H1 (cell line): ENCODE data around the gene RBM6. TPM values are rescaled to one million over a fixed set of nuclear protein-coding genes. Genes with fewer than 3 reads are reported as not detected.

Source experiments
- SIN3A ChIP-seq, 2 experiments: IDR thresholded peaks in 1 of 2; conservative IDR thresholded peaks in 1 of 2; 2 replicates each; pipeline ENCODE4 v1.6.1; 2011 to 2012; ENCODE audit warnings: low read length in 2 of 2, improper control_type of control experiment in 1 of 2, low read depth in 1 of 2, mild to moderate bottlenecking in 1 of 2
- polyA plus RNA-seq, 7 experiments: library from polyadenylated mRNA; depleted of rRNA in 3 of 7; stranded (reverse) in 5 of 7; unstranded in 2 of 7; fragments of >200 nt in 5 of 7; fragments of 200-250 nt in 2 of 7; gene quantifications; 1 replicate in 5 of 7; 2 replicates in 1 of 7; 4 replicates in 1 of 7; pipeline versions ENCODE4 v1.2.1 to v1.2.3, GENCODE V29; 2011 to 2013; ENCODE audit warnings: missing spikeins in 2 of 7, mixed read lengths in 2 of 7
- total RNA-seq: library from RNA; stranded (reverse); fragmentation: NEBNext Ultra II Directional; extraction: Animal tissue kit (Norgen Biotek cat#: 25700); gene quantifications from 2 replicates; pipeline ENCODE4 v1.2.1, GENCODE V29; 2021
- TF ChIP-seq, protein P1 (sequence below): fragments of 300-600 bp; sonication (generic); IDR thresholded peaks from 2 replicates; pipeline ENCODE4 v1.7.1; 2012; ENCODE audit warnings: low read length, moderate library complexity, mild to moderate bottlenecking, inconsistent platforms; ENCODE audit not compliant: insufficient replicate concordance

The RBM6 gene
- total and polyA plus RNA-seq, 2 of the 8 experiments (the other 6 are each of a cell fraction or from before 2014, with no cell fraction given): 30.6 to 80.1 TPM

DNA sequence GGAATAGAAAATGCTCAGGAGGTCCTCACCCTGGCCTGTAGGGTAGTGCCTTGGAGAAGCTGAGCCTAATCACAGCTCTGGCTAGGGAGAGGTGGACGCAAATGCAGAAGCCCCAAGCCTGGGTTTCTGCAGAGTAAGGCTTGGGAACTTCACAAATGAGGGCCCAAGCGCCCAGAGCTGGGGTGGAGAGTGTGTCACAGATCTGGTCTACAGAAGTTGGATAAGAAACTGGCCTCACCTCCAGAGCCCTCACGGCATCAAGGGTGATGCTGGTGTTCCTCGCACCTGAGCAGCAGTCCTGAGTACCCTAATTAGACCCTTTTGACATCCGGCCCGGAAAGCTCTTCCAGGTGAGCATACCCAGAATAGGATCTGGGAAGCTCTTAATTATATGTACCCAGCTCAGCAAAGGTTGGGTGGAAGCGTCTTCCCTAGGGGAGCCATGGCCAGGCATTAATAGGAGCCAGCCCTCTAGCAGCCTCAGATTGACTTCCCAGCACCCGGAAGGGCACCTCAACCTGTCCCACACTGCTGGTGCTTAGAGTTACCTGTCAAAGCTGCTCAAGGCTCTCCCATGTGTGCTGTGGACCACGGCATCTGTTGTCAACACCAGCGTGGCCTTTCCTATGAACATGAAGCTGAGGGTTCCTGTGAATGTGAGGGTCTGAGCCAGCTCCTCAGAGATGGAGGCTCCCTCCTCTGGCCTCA lies 180.6 kb downstream of the RBM6 start (continued):
- TF ChIP-seq, protein P1, sequence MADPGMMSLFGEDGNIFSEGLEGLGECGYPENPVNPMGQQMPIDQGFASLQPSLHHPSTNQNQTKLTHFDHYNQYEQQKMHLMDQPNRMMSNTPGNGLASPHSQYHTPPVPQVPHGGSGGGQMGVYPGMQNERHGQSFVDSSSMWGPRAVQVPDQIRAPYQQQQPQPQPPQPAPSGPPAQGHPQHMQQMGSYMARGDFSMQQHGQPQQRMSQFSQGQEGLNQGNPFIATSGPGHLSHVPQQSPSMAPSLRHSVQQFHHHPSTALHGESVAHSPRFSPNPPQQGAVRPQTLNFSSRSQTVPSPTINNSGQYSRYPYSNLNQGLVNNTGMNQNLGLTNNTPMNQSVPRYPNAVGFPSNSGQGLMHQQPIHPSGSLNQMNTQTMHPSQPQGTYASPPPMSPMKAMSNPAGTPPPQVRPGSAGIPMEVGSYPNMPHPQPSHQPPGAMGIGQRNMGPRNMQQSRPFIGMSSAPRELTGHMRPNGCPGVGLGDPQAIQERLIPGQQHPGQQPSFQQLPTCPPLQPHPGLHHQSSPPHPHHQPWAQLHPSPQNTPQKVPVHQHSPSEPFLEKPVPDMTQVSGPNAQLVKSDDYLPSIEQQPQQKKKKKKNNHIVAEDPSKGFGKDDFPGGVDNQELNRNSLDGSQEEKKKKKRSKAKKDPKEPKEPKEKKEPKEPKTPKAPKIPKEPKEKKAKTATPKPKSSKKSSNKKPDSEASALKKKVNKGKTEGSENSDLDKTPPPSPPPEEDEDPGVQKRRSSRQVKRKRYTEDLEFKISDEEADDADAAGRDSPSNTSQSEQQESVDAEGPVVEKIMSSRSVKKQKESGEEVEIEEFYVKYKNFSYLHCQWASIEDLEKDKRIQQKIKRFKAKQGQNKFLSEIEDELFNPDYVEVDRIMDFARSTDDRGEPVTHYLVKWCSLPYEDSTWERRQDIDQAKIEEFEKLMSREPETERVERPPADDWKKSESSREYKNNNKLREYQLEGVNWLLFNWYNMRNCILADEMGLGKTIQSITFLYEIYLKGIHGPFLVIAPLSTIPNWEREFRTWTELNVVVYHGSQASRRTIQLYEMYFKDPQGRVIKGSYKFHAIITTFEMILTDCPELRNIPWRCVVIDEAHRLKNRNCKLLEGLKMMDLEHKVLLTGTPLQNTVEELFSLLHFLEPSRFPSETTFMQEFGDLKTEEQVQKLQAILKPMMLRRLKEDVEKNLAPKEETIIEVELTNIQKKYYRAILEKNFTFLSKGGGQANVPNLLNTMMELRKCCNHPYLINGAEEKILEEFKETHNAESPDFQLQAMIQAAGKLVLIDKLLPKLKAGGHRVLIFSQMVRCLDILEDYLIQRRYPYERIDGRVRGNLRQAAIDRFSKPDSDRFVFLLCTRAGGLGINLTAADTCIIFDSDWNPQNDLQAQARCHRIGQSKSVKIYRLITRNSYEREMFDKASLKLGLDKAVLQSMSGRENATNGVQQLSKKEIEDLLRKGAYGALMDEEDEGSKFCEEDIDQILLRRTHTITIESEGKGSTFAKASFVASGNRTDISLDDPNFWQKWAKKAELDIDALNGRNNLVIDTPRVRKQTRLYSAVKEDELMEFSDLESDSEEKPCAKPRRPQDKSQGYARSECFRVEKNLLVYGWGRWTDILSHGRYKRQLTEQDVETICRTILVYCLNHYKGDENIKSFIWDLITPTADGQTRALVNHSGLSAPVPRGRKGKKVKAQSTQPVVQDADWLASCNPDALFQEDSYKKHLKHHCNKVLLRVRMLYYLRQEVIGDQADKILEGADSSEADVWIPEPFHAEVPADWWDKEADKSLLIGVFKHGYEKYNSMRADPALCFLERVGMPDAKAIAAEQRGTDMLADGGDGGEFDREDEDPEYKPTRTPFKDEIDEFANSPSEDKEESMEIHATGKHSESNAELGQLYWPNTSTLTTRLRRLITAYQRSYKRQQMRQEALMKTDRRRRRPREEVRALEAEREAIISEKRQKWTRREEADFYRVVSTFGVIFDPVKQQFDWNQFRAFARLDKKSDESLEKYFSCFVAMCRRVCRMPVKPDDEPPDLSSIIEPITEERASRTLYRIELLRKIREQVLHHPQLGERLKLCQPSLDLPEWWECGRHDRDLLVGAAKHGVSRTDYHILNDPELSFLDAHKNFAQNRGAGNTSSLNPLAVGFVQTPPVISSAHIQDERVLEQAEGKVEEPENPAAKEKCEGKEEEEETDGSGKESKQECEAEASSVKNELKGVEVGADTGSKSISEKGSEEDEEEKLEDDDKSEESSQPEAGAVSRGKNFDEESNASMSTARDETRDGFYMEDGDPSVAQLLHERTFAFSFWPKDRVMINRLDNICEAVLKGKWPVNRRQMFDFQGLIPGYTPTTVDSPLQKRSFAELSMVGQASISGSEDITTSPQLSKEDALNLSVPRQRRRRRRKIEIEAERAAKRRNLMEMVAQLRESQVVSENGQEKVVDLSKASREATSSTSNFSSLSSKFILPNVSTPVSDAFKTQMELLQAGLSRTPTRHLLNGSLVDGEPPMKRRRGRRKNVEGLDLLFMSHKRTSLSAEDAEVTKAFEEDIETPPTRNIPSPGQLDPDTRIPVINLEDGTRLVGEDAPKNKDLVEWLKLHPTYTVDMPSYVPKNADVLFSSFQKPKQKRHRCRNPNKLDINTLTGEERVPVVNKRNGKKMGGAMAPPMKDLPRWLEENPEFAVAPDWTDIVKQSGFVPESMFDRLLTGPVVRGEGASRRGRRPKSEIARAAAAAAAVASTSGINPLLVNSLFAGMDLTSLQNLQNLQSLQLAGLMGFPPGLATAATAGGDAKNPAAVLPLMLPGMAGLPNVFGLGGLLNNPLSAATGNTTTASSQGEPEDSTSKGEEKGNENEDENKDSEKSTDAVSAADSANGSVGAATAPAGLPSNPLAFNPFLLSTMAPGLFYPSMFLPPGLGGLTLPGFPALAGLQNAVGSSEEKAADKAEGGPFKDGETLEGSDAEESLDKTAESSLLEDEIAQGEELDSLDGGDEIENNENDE: no peak
- TF ChIP-seq SIN3A (conservative IDR thresholded peaks at IDR 0.05 in 1 of 2, IDR thresholded peaks at IDR 0.05 in 1 of 2; ENCODE audit: low read depth in 1 of 2, low read length in 2 of 2): no peak
